Sigmoid colon (tissue), 7 donors: ENCODE data around the gene SLC47A1. TPM values are rescaled to one million over a fixed set of nuclear protein-coding genes. Genes with fewer than 3 reads are reported as not detected.

Experiments
- DNase-seq: peaks from one replicate; pipeline ENCODE4 v3.0.0-alpha.2; 2019
- H3K27ac ChIP-seq, 4 donors: fragments of 200-600 bp; sonication (generic); one replicate each; pipeline ENCODE4 v1.5.1; 2016 to 2019; ENCODE audit warnings: mild to moderate bottlenecking in 1 of 4
- H3K27me3 ChIP-seq, 3 donors: fragments of 200-600 bp; sonication (generic); one replicate each; pipeline ENCODE4 v1.5.1; 2019; ENCODE audit warnings: mild to moderate bottlenecking in 1 of 3
- H3K36me3 ChIP-seq, 4 donors: fragments of 200-600 bp; sonication (generic); one replicate each; pipeline ENCODE4 v1.5.1; 2016 to 2019
- H3K4me1 ChIP-seq, 4 donors: fragments of 200-600 bp; sonication (generic); one replicate each; pipeline ENCODE4 v1.5.1; 2017 to 2019
- H3K4me3 ChIP-seq, 4 donors: fragments of 200-600 bp; sonication (generic); one replicate each; pipeline ENCODE4 v1.5.1; 2017 to 2019; ENCODE audit warnings: mild to moderate bottlenecking in 2 of 4, moderate library complexity in 1 of 4
- H3K9me3 ChIP-seq, 4 donors: fragments of 200-600 bp in 3 of 4; sonication (generic) in 3 of 4; one replicate each; pipeline versions ENCODE4 v1.5.1 to v1.6.1; 2013 to 2019
- EP300 ChIP-seq, 4 donors: sonication (generic); formaldehyde crosslinking; IDR thresholded peaks; one replicate each; pipeline ENCODE4 v1.6.1; 2017; ENCODE audit warnings: antibody characterized with exemption in 4 of 4
- POLR2A ChIP-seq, 2 donors: fragments of 450-650 bp; IDR thresholded peaks; one replicate each; pipeline ENCODE4 v1.6.1; 2016; ENCODE audit warnings: antibody characterized with exemption in 2 of 2, mild to moderate bottlenecking in 2 of 2, moderate library complexity in 2 of 2
- POLR2AphosphoS5 ChIP-seq, 4 donors: sonication (generic); formaldehyde crosslinking; IDR thresholded peaks; one replicate each; pipeline ENCODE4 v1.6.1; 2017; ENCODE audit warnings: antibody characterized with exemption in 4 of 4
- WGBS, 2 donors: extraction: QIAGEN DNeasy Blood & Tissue Kit; methylation state at CpG; one replicate each; pipeline ENCODE4 v1.1.7; 2013; 5-methylcytosine and 5-hydroxymethylcytosine counted together
- intact Hi-C: fragments of 100-400 bp; cut with DNase I; formaldehyde crosslinking; loops from one replicate; pipeline ENCODE4 v1.15.1; 2023
- polyA plus RNA-seq, 3 donors: library from polyadenylated mRNA; stranded (reverse); fragments of 200-250 nt; gene quantifications; one replicate each; pipeline ENCODE4 v1.2.3, GENCODE V29; 2013
- total RNA-seq, 4 donors: library from RNA; depleted of rRNA; stranded (reverse); fragments of >200 nt; gene quantifications; one replicate each; pipeline ENCODE4 v1.1.0, GENCODE V29; 2016
- TF ChIP-seq, protein P1 (sequence below), 4 experiments: fragments of 450-650 bp in 3 of 4; fragments of 200-600 bp in 1 of 4; IDR thresholded peaks; one replicate each; pipeline ENCODE4 v1.5.1; 2016 to 2019; ENCODE audit warnings: antibody characterized with exemption in 4 of 4, mild to moderate bottlenecking in 3 of 4, moderate library complexity in 2 of 4
- donor health status: healthy with polysubstance abuse.
- donor health status: Bipolar disorder and iron deficiency.
- donor health status: healthy.

The SLC47A1 gene
- total and polyA plus RNA-seq, 7 donors, result 0.82 to 8.2 (median 1.2) TPM

DNA sequence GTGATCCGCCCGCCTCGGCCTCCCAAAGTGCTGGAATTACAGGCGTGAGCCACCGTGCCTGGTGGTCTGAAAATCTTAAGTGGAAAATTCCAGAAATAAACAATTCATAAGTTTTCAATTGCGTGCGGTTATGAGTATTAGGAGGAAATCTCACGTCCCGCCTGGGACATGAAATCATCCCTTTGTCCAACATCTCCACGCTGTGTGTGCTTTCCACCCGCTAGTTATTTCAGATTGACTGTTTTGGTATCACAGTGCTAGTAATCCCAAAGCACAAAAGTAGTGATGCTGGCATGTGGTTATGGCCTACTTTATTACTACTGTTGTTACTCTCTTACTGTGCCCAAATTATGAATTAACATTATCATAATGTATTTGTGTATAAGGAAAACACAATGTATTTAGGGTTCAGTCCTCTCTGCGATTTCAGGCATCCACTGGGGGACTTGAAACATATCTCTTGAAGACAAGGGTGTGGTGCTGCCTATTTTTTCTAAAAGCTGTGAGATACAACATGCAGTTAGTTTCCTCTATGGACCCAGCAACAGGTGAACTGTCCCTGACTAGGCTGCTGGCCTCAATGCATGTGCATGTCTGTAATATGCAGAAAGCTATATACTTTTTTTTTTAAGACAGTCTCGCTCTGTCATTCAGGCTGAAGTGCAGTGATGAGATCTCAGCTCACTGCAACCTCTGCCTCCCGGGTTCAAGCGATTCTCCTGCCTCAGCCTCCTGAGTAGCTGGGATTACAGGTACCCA, 32.3 kb downstream of the SLC47A1 start:
- H3K9me3 ChIP-seq, result no peaks in the 10 kb centered on the region
- 93 to 94% methylated on average over 15 of the region's 15 CpGs for WGBS, 2 donors
- H3K27me3 ChIP-seq, result no peaks in the 10 kb centered on the region
- no peaks in the 10 kb centered on the region for H3K36me3 ChIP-seq
- no peak overlapping the region for H3K27ac ChIP-seq
- no peak overlapping the region for H3K4me3 ChIP-seq
- peaks cover 0 to 20% (median 10%) of the 10 kb centered on the region in 4 donors for H3K4me1 ChIP-seq
- DNase-seq, result no peak
- intact Hi-C loops, result no loop called here
- TF ChIP-seq, protein P1, sequence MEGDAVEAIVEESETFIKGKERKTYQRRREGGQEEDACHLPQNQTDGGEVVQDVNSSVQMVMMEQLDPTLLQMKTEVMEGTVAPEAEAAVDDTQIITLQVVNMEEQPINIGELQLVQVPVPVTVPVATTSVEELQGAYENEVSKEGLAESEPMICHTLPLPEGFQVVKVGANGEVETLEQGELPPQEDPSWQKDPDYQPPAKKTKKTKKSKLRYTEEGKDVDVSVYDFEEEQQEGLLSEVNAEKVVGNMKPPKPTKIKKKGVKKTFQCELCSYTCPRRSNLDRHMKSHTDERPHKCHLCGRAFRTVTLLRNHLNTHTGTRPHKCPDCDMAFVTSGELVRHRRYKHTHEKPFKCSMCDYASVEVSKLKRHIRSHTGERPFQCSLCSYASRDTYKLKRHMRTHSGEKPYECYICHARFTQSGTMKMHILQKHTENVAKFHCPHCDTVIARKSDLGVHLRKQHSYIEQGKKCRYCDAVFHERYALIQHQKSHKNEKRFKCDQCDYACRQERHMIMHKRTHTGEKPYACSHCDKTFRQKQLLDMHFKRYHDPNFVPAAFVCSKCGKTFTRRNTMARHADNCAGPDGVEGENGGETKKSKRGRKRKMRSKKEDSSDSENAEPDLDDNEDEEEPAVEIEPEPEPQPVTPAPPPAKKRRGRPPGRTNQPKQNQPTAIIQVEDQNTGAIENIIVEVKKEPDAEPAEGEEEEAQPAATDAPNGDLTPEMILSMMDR (IDR thresholded peaks at IDR 0.05), result no peak
- TF ChIP-seq EP300 (IDR thresholded peaks at IDR 0.05) (no peak), POLR2A (IDR thresholded peaks at IDR 0.05) (no peak), POLR2AphosphoS5 (IDR thresholded peaks at IDR 0.05) (no peak)

- intact Hi-C loops, result no loop called here
- H3K27me3 ChIP-seq, result no peaks in the 10 kb centered on the region
- H3K4me3 ChIP-seq, result no peak overlapping the region
- H3K36me3 ChIP-seq, result no peaks in the 10 kb centered on the region
- no peak overlapping the region for H3K27ac ChIP-seq
- no peak for DNase-seq
- no peaks in the 10 kb centered on the region for H3K9me3 ChIP-seq
- H3K4me1 ChIP-seq, result peaks cover 0 to 34% (median 17%) of the 10 kb centered on the region in 4 donors
- 88 to 89% methylated on average over 23 of the region's 23 CpGs for WGBS, 2 donors
- TF ChIP-seq EP300 (IDR thresholded peaks at IDR 0.05) (no peak), POLR2A (IDR thresholded peaks at IDR 0.05) (no peak), POLR2AphosphoS5 (IDR thresholded peaks at IDR 0.05) (no peak)
- TF ChIP-seq, protein P1 (IDR thresholded peaks at IDR 0.05), result no peak
Measured at GRCh38 chr17:19567216-19568015, 33.8 kb downstream of the SLC47A1 start.

DNA sequence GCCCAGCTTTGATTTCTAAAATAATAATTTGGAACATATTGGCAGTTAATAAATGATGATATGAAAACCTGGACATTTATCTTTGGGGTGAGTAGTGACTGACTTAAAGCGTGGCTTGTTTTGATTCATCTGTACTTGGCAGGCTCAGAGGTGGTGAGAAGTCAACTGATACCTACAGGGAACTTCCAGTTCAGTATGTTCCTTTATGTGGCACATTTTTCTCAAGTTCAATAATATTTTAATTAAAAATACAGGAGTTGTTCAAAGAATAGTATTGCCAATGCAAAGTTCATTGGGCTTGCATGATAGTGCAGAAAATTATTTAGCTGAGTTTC, 34.3 kb downstream of the SLC47A1 start:
- TF ChIP-seq POLR2A (IDR thresholded peaks at IDR 0.05), result no peak
- no peak for TF ChIP-seq EP300 (IDR thresholded peaks at IDR 0.05)
- TF ChIP-seq POLR2AphosphoS5 (IDR thresholded peaks at IDR 0.05), result no peak
- TF ChIP-seq, protein P1 (IDR thresholded peaks at IDR 0.05), result no peak
- 96 to 97% methylated on average over 1 of the region's 1 CpG for WGBS, 2 donors
- peaks cover 0 to 40% (median 22%) of the 10 kb centered on the region in 4 donors for H3K4me1 ChIP-seq
- H3K4me3 ChIP-seq, result no peak overlapping the region
- H3K9me3 ChIP-seq, result no peaks in the 10 kb centered on the region
- intact Hi-C loops, result no loop called here
- no peak overlapping the region for H3K27ac ChIP-seq
- no peaks in the 10 kb centered on the region for H3K27me3 ChIP-seq
- H3K36me3 ChIP-seq, result no peaks in the 10 kb centered on the region
- DNase-seq, result no peak

DNA sequence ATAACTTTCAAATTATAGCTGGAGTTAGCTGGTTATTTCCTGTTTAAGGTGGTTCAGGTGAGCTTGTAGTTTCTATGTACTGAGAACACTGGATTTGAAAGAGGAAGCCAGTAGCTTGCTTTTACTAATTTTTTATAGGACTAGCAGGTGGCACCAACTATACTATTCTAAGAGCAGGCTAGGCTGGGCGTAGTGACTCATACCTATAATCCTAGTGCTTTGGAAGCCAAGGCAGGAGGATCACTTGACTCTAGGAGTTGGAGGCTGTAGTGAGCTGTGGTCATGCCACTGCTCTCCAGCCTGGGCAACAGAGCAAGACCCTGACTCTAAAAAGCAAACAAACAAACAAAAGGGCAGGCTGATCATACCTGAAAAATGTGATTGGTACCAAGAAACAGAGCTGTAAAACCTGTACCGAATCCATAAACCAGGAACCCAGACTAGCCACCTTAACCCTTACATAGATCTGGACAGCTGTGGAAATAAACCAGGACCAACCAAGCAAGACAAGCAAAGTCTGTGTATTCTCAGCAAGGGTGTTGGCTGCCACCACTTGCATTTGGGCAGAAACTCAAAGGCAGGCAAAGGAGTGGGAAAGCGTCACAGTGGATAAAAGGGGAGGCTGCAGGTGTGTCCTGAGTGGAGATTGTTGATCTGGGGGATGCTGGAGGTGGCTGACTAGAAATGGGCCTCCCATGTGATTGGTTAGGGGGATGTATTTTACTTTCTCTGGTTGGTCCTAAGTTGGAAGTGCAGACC, 36.3 kb downstream of the SLC47A1 start:
- DNase-seq, result peak; percentile 74
- H3K9me3 ChIP-seq, result no peaks in the 10 kb centered on the region
- H3K4me1 ChIP-seq, result peaks cover 0 to 52% (median 33%) of the 10 kb centered on the region in 4 donors
- 21 to 54% methylated on average over 3 of the region's 3 CpGs for WGBS, 2 donors
- H3K4me3 ChIP-seq, result no peak overlapping the region
- intact Hi-C loops, result no loop called here
- H3K36me3 ChIP-seq, result no peaks in the 10 kb centered on the region
- H3K27ac ChIP-seq, result peak overlapping the region in 3 of 4 donors; percentile 44 to 75 (median 68)
- peak in 2 of 4 donors; percentile 30 to 83 for TF ChIP-seq EP300 (IDR thresholded peaks at IDR 0.05)
- TF ChIP-seq POLR2A (IDR thresholded peaks at IDR 0.05), result no peak
- peak; percentile 62 to 98 (median 93) for TF ChIP-seq POLR2AphosphoS5 (IDR thresholded peaks at IDR 0.05)
- no peaks in the 10 kb centered on the region for H3K27me3 ChIP-seq
